GM18517 (cell line): Measurements from ENCODE around the gene ARHGAP26.
A peak's percentile ranks its signal among the peaks of the same experiment; 100 is the strongest.

ENCODE experiments used
- ATAC-seq: cut with Tn5 transposase; IDR thresholded peaks from one replicate; pipeline ENCODE4 v1.9.1; 2021; ENCODE audit warnings: mild to moderate bottlenecking, moderate library complexity; ENCODE audit not compliant: unreplicated experiment

ARHGAP26 gene

DNA sequence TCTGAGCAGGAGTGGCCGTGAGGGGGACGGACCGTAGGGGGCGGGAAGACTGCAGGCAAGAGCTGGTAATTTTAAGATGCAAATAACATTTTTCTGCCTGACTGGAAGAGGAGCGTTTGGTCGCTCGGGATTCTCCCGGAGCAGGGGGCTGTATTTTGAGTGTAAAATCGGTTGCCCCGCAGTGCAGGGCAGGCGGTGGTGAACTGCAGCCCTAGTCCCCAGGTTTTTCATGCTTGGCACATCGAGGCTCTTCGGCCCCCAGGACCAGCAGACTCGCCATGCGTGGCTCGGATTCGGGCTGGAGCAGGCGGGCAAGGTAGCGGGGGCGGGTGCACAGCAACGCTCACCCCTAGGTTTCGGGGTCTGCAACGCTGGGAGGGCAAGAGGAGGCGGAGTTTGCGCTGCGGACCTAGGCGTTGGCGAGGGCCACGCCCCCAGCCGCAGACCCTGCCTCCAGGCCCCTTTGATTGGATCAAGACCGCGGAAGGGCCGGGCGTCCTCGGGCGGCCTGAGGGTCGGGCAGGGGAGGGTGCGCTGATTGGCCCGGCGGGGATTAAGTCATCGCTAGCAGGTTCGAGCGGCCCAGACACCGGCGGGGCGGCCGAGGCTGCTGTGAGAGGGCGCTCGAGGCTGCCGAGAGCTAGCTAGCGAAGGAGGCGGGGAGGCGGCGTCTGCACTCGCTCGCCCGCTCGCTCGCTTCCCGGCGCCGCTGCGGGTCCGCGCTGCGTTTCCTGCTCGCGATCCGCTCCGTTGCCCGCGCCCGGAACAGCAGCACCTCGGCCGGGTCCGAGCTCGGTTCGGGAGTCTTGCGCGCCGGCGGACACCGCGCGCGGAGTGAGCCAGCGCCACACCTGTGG, at the start of gene ARHGAP26:
ARHGAP26 (plus strand) TSS at position 585 of the 857 bp plus-strand sequence. CDS start 385 bp downstream, outside the sequence.
- ATAC-seq: peak; percentile 94

GRCh38 chr5:142720641-142721271, 49.4 kb upstream of the ARHGAP26 start:
- no peak for ATAC-seq

- no peak for ATAC-seq
These were observed 48.0 kb upstream of the ARHGAP26 start for GRCh38 chr5:142722146-142722545.

GRCh38 chr5:142722896-142723295, 47.3 kb upstream of the ARHGAP26 start:
- no peak for ATAC-seq

DNA sequence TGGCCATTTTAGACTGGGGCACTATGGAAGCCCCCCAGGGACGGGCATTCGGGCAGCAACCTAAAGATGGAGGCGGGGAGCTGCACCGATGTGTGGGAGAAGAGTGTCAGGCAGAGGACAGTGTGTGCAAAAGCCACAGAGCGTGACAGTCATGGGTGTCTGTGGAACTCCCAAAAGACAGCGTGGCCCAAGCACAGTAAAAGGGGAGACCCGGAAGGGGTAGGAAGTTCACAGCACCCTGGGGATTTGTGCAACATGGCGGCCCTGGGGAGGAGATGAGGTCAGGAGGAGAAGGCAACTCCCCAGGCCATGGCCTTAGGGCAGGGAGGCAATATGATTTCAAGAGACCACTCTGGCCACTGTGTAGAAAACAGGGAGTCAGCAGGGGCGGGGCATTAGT, 45.4 kb upstream of the ARHGAP26 start:
- no peak for ATAC-seq

GRCh38 chr5:142725231-142726187, 44.7 kb upstream of the ARHGAP26 start:
- no peak for ATAC-seq

DNA sequence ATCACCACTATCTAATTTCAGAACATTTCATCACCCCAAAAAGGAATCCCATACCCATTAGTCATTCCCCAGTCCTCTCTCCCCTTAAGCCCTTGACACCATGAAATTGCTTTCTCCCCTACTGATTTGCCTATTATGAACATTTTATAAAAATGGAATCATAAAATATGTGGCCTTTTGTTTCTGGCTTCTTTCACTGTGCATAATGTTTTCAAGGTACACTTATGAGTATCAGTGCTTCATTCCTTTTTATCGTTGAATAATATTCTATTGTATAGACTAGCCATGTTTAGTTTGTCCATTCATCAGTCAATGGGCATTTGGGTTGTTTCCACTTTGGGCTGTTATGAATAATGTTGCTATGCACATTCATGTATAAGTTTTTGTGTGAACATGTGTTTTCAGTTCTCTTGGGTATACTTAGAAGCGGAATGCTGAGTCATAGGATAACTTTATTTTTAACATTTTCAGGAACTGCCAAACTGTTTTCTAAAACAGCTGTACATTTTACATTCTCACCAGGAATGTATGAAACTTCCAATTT, 43.9 kb upstream of the ARHGAP26 start:
- ATAC-seq: no peak

DNA sequence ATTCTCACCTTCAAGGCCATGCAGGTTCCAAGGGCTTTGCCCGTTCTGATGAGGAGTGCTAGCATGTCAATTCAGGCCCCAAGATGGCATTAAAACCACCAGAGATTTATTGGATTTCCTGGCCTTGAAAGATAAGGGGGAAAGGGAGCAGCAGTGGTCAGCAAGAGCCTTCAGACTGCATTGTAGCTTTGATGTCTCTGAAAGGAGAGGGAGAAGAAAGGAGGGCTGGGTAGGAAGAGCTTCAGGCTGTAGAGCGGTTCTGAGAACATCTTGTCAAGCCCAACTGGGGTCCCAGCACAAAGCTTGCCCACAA, 42.5 kb upstream of the ARHGAP26 start:
- ATAC-seq: no peak

DNA sequence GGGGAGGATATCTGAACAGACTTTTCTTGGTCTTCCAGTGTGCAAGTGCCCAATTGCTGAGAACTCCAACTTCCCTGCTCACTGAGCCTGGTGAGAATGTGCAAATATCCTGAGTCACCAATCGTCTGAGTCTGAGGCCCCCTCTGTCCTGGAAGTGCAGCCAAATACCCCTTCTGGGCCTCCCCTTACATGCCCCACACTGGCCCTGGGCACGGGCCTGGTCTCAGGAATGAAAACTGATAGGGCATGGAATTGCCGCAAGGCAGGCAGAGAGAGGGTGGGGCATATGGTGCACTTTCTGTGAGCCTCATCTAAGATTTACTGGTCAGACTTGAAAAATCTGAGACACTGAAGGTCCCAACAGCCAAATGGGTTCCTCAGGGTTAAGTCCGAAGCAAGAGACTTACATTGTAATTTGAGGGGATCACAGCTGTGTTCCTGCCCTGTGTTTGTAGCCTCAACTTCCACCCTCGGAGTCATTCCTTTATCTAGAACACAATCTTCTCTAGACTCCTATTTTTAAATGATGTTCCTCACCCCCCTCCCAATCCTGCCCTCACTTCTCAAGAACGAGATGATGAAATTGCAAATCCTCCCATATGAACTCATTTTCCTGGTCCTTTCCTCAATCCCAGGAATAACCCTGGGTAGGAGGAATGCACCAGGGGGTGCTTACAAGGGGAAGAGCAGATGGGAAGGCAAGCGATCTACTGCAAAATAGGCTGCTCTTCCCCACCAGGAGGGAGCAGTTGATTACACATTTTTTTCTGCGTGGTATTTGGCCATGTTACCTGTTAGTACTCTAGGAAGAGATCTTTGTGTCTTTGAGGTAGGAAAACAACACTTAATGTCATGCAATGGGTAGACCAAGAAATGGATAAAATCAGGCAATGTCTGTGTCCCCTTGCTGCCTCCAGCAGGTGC, 34.6 kb upstream of the ARHGAP26 start:
- ATAC-seq: no peak

DNA sequence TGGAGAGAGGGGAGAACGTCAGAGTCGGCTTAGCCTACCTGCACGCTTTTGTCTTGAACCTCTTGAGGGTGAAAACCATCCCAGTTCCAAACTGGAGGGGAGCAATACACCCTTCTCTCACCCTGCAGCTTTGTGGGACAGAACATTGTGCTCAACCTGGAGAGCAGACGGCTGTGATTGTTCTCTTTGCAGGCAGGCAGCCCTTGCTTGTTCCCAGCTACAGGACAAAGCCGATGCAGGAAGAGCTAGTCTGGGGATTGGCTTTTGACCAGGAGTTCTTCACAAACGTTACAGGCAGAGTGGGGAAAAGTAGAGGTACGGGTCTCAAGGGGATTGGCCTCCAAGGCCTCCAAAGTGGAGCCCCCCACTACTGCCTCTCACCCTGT, 33.9 kb upstream of the ARHGAP26 start:
- ATAC-seq: no peak

- ATAC-seq: no peak
These were observed 33.0 kb upstream of the ARHGAP26 start for GRCh38 chr5:142737179-142737578.

DNA sequence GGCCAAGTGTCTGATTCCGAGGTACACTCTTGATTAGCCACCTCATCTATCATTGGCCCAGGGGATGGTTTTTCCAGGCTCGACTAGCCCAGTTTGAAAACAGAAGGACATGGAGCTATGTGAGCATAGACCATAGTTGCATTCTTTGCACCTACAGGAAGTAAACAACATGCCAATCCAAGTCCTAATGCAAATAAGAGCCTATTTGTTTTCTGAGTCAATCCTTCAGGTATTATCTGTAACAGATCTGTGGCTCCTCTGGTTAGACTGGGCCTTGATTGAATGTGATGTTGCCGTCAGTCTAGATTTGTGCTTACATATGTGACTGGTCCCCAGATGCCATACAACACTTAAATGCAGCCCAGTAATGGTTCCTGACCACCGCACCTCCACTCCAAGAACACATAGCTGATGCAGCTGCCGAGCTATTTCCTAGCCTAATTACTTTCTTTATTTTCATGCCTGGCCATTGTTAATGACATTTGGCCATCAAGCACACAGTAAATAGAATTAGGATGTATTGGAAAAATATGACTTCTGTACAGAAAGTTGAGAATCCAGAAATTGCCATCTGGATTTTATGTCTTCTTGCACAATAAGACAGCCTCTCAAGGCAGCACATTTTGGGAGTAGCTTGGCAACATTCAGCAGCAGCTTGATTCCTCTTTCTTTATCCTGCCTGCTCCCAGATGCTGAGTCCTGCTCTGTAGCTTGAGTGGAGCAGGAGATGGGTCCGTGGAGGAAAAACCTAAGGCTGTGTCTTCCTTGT, 29.5 kb upstream of the ARHGAP26 start:
- ATAC-seq: no peak

- no peak for ATAC-seq
These were observed 26.4 kb upstream of the ARHGAP26 start for GRCh38 chr5:142743592-142744441.

GRCh38 chr5:142745268-142745667, 24.9 kb upstream of the ARHGAP26 start:
- ATAC-seq: no peak

DNA sequence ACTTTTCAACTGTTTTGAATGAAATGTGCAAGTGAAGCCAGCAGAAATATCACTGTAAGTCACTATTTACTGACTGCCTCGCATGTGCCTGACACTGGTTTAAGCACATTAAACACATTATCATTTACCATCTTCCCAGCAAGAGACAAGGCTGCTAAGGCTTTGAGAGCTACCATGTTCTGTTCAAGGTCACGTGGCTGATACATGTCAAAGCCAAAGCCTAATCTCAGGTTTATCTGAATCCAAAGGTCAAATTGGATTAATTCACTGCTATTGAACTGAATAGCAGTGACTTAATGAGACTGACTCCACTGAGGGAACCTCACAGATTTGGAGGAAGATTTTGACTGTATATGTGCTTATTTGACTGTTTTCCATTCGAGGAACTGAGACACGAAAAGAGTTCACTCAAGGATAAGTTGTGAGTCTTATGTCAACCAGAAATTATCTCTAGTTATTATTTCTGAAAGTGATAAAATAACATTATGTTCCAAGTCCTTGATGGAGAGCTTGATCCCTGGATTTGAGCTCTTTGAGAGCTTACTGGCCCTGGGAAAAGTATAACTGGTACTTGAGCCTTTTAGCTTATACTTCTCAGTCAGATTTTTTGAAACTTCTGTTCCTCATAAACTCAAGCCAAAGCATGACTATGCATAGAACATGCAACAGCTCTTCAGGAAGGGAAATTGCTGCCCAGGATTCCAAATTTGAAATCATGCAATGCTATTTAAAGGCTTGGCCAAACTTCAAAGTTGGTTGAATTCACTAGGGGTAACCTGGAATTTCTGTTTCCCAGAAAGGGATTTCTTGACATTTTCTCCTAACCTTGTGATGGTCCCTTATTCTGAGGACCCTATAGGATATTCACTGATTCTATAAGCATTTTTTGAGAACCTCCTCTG, 23.4 kb upstream of the ARHGAP26 start:
- no peak for ATAC-seq

GRCh38 chr5:142748132-142748531, 22.0 kb upstream of the ARHGAP26 start:
- ATAC-seq: no peak

DNA sequence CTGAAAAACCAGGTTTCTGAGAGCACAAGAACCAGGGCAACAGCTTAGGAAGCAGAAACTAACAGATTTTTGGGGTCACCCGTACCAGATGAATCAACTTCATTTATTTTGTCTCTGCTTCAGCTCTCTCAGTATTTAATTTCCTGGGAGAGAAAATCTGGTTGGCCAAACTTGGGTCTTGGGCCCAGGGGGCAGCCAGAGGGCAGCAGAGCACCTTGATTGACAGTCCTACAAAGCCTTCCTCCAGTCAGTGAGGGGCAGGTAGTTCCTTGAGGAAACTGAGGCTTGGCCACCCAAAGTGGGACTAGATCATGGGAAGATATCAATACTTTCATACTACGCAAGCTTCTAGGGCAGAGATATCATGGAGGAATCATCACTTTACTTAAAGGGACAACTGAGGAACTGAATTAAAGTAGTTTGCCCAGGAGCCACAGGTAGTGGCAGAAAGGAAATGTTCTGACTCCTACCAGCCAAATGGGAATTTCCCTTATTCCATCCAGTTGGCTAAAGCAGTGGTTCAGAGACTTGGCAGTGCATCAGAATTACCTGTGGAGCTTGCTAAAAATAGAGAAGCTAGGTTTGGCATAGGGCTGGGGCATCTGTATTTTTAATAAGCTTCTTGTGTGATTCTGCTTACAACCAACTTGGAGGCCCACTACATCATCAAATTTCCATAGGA, 21.5 kb upstream of the ARHGAP26 start:
- no peak for ATAC-seq
